Esophagus squamous epithelium (tissue), 4 donors: ENCODE results near the gene PPP1R37.

Source experiments
- CTCF ChIP-seq, 6 experiments: fragments of 450-650 bp in 4 of 6; fragments of 200-600 bp in 2 of 6; sonication (generic) in 2 of 6; IDR thresholded peaks; one replicate each; pipeline ENCODE4 v1.5.1; 2016 to 2019; ENCODE audit warnings: antibody characterized with exemption in 6 of 6, mild to moderate bottlenecking in 4 of 6, moderate library complexity in 4 of 6
- POLR2A ChIP-seq, 4 donors: fragments of 450-650 bp; IDR thresholded peaks; one replicate each; pipeline ENCODE4 v1.6.1; 2017; ENCODE audit warnings: antibody characterized with exemption in 4 of 4, mild to moderate bottlenecking in 4 of 4, moderate library complexity in 3 of 4

- TF ChIP-seq POLR2A (IDR thresholded peaks at IDR 0.05) (no peak), CTCF (IDR thresholded peaks at IDR 0.05) (no peak)
These were observed 14.5 kb upstream of the PPP1R37 start for GRCh38 chr19:45078390-45079062.
